ENCODE measurements around the gene CACNA1S.

CACNA1S gene

GRCh38 chr1:201112173-201112731 is at the start of gene CACNA1S:
TSS of gene CACNA1S (minus strand) at chr1:201112426. CDS start at chr1:201112339, 87 bp downstream.
- TF ChIP-seq, protein P1, sequence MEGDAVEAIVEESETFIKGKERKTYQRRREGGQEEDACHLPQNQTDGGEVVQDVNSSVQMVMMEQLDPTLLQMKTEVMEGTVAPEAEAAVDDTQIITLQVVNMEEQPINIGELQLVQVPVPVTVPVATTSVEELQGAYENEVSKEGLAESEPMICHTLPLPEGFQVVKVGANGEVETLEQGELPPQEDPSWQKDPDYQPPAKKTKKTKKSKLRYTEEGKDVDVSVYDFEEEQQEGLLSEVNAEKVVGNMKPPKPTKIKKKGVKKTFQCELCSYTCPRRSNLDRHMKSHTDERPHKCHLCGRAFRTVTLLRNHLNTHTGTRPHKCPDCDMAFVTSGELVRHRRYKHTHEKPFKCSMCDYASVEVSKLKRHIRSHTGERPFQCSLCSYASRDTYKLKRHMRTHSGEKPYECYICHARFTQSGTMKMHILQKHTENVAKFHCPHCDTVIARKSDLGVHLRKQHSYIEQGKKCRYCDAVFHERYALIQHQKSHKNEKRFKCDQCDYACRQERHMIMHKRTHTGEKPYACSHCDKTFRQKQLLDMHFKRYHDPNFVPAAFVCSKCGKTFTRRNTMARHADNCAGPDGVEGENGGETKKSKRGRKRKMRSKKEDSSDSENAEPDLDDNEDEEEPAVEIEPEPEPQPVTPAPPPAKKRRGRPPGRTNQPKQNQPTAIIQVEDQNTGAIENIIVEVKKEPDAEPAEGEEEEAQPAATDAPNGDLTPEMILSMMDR (IDR thresholded peaks at IDR 0.05; ENCODE audit: low read depth, low read length) = no peak
- TF ChIP-seq, protein P2, sequence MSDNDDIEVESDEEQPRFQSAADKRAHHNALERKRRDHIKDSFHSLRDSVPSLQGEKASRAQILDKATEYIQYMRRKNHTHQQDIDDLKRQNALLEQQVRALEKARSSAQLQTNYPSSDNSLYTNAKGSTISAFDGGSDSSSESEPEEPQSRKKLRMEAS (IDR thresholded peaks at IDR 0.05; ENCODE audit: low read depth, low read length) = no peak
- H3K4me3 ChIP-seq (ENCODE audit: low read depth, low read length) = no peak within 1 kb of the TSS
- DNase-seq (ENCODE audit: low read depth) = no peak

- no peak for DNase-seq (ENCODE audit: low read depth)
- no peak overlapping the region for H3K4me3 ChIP-seq (ENCODE audit: low read depth, low read length)
- TF ChIP-seq, protein P2 (IDR thresholded peaks at IDR 0.05; ENCODE audit: low read depth, low read length) = no peak
- TF ChIP-seq MYC (IDR thresholded peaks at IDR 0.05; ENCODE audit: low read depth, low read length) (no peak), POLR2A (IDR thresholded peaks at IDR 0.05; ENCODE audit: extremely low read depth, insufficient read length) (no peak)
- TF ChIP-seq, protein P1 (IDR thresholded peaks at IDR 0.05; ENCODE audit: low read depth, low read length) = no peak
Measured at GRCh38 chr1:201157949-201158348, 45.7 kb upstream of the CACNA1S start.

GRCh38 chr1:201156819-201157218 is 44.6 kb upstream of the CACNA1S start:
- TF ChIP-seq, protein P2 (IDR thresholded peaks at IDR 0.05; ENCODE audit: low read depth, low read length) = no peak
- TF ChIP-seq POLR2A (IDR thresholded peaks at IDR 0.05; ENCODE audit: extremely low read depth, insufficient read length) (no peak), MYC (IDR thresholded peaks at IDR 0.05; ENCODE audit: low read depth, low read length) (no peak)
- TF ChIP-seq, protein P1 (IDR thresholded peaks at IDR 0.05; ENCODE audit: low read depth, low read length) = no peak
- no peak overlapping the region for H3K4me3 ChIP-seq (ENCODE audit: low read depth, low read length)
- DNase-seq (ENCODE audit: low read depth) = no peak

- TF ChIP-seq MYC (IDR thresholded peaks at IDR 0.05; ENCODE audit: low read depth, low read length) (no peak), POLR2A (IDR thresholded peaks at IDR 0.05; ENCODE audit: extremely low read depth, insufficient read length) (no peak)
- TF ChIP-seq, protein P1 (IDR thresholded peaks at IDR 0.05; ENCODE audit: low read depth, low read length) = no peak
- no peak overlapping the region for H3K4me3 ChIP-seq (ENCODE audit: low read depth, low read length)
- no peak for DNase-seq (ENCODE audit: low read depth)
Measured at GRCh38 chr1:201156346-201156745, 44.1 kb upstream of the CACNA1S start.

DNA sequence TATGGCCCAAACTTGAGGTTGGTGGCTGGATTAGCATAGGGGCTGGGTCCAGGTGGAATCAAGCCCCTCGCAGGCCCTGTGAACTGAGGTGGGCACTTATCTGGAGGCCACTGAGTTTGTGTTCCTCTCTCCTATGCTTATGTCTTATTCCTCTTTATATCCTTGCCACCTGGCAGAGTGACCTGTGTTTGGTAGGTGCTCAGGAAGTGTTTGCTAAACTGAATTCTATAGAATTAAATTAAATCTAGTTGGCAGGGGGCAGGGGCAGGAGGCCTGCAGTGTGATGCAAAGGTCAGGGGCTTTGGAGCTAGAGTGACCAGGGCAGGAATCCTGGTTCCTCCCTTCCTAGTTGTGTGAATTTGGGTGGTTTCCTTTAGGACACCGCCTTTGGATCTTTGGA is 43.1 kb upstream of the CACNA1S start:
- no peak for DNase-seq (ENCODE audit: low read depth)
- no peak overlapping the region for H3K4me3 ChIP-seq (ENCODE audit: low read depth, low read length)
- TF ChIP-seq POLR2A (IDR thresholded peaks at IDR 0.05; ENCODE audit: extremely low read depth, insufficient read length) (no peak), MYC (IDR thresholded peaks at IDR 0.05; ENCODE audit: low read depth, low read length) (no peak)
- TF ChIP-seq, protein P1 (IDR thresholded peaks at IDR 0.05; ENCODE audit: low read depth, low read length) = no peak
- TF ChIP-seq, protein P2 (IDR thresholded peaks at IDR 0.05; ENCODE audit: low read depth, low read length) = no peak

Data from NB4 (cell line).